ENCODE results near the gene FYN. TPM values are rescaled to one million over a fixed set of nuclear protein-coding genes. Genes with fewer than 3 reads are reported as not detected.

The FYN gene
- total and polyA plus RNA-seq, 4 donors, result 11.2 to 28.3 (median 19.7) TPM

DNA sequence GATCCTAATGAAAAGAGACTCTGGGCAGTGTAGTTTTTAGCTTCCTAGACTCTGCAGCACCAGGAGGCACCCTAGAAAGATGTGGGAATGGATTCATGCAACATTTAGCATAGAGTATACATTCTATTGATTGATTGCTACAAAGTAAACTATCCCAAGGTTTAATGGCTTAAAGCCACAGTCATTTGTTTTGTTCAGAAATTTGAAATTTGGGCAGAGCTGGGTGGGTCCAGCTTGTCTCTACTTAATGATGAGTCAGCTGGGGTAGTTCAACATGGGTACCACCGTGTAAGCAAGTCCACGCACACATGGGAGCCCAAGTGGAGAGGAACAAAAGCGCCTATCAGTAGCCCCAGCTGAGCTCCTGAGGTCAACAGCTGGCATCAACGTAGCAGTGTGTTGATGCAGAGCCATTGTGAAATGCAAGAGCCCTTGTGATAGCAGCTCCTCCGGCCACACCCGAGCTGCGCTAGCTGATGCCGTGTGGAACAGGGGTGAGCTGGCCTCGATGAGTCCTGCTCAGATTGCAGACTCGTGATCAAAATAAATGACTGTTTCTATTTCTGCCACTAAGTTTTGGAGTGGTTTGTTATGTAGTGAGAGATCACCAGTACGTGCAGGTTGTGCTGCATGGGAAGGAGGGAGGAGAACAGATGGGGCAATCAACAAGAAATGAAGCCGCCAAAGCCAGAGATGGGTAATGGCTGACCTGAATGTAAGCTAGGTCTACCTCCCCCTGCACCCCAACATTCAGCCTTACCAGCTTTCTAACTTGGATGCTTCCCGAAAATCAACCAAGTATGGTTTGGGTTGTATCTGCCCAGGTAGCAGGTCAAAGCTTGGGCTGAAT, 221.8 kb downstream of the FYN start (continued):
- TF ChIP-seq, protein P1, sequence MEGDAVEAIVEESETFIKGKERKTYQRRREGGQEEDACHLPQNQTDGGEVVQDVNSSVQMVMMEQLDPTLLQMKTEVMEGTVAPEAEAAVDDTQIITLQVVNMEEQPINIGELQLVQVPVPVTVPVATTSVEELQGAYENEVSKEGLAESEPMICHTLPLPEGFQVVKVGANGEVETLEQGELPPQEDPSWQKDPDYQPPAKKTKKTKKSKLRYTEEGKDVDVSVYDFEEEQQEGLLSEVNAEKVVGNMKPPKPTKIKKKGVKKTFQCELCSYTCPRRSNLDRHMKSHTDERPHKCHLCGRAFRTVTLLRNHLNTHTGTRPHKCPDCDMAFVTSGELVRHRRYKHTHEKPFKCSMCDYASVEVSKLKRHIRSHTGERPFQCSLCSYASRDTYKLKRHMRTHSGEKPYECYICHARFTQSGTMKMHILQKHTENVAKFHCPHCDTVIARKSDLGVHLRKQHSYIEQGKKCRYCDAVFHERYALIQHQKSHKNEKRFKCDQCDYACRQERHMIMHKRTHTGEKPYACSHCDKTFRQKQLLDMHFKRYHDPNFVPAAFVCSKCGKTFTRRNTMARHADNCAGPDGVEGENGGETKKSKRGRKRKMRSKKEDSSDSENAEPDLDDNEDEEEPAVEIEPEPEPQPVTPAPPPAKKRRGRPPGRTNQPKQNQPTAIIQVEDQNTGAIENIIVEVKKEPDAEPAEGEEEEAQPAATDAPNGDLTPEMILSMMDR (IDR thresholded peaks at IDR 0.05; ENCODE audit: low read depth, low read length, missing input control), result no peak
- TF ChIP-seq RXRA (IDR thresholded peaks at IDR 0.05), result no peak
- TF ChIP-seq, protein P2, sequence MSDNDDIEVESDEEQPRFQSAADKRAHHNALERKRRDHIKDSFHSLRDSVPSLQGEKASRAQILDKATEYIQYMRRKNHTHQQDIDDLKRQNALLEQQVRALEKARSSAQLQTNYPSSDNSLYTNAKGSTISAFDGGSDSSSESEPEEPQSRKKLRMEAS (IDR thresholded peaks at IDR 0.05), result no peak

DNA sequence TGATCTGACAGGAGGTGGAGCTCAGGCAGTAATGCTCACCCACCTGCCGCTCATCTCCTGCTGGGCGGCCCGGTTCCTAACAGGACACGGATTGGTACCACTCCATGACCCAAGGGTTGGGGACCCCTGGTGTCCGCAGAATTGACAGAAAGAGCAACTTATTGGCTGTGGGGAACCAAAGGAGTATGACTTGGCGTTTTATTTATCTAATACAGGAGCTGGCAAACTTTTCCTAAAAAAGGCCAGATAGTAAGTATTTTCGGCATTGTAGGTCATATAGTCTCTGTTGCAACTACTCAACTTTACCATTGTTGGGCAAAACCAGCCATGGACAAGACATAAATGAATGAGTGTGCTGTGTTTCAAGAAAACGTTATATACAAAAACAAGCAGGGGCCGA, 223.2 kb downstream of the FYN start:
- Histone ChIP-seq H3K4me1 (ENCODE audit: control insufficient read depth in 4 of 4, insufficient read depth in 4 of 4, low read length in 3 of 4) (peaks cover 0 to 4% (median 2%) of the 10 kb centered on the region in 4 donors), H3K9me3 (ENCODE audit: control insufficient read depth in 4 of 4, low read length in 3 of 4) (no peaks in the 10 kb centered on the region), H3K27ac (ENCODE audit: low read depth in 1 of 2, low read length in 2 of 2) (no peak overlapping the region), H3K4me3 (ENCODE audit: low read depth in 1 of 3, low read length in 3 of 3) (no peak overlapping the region), H3K27me3 (ENCODE audit: control insufficient read depth in 4 of 4, insufficient read depth in 4 of 4, low read length in 3 of 4) (no peaks in the 10 kb centered on the region), H3K9ac (ENCODE audit: low read depth in 1 of 2, low read length in 2 of 2) (no peak overlapping the region), H3K36me3 (ENCODE audit: control insufficient read depth in 4 of 4, insufficient read depth in 3 of 4, low read depth in 1 of 4, low read length in 3 of 4) (no peaks in the 10 kb centered on the region)
- no peak for DNase-seq (ENCODE audit: low spot score)
- TF ChIP-seq, protein P2 (IDR thresholded peaks at IDR 0.05), result no peak
- TF ChIP-seq JUND (IDR thresholded peaks at IDR 0.05) (no peak), FOXA1 (IDR thresholded peaks at IDR 0.05) (no peak), TAF1 (conservative IDR thresholded peaks at IDR 0.05) (no peak), EGR1 (IDR thresholded peaks at IDR 0.05; ENCODE audit: low read depth in 2 of 2) (no peak), FOXA2 (IDR thresholded peaks at IDR 0.05) (no peak), RXRA (IDR thresholded peaks at IDR 0.05) (no peak), RAD21 (IDR thresholded peaks at IDR 0.05) (no peak), HNF4A (conservative IDR thresholded peaks at IDR 0.05) (no peak), YY1 (IDR thresholded peaks at IDR 0.05) (no peak), HNF4G (IDR thresholded peaks at IDR 0.05) (no peak), NR2F2 (IDR thresholded peaks at IDR 0.05) (no peak), SP1 (IDR thresholded peaks at IDR 0.05) (no peak), GABPA (IDR thresholded peaks at IDR 0.05 in 1 of 2, conservative IDR thresholded peaks at IDR 0.05 in 1 of 2) (no peak)
- TF ChIP-seq, protein P3, sequence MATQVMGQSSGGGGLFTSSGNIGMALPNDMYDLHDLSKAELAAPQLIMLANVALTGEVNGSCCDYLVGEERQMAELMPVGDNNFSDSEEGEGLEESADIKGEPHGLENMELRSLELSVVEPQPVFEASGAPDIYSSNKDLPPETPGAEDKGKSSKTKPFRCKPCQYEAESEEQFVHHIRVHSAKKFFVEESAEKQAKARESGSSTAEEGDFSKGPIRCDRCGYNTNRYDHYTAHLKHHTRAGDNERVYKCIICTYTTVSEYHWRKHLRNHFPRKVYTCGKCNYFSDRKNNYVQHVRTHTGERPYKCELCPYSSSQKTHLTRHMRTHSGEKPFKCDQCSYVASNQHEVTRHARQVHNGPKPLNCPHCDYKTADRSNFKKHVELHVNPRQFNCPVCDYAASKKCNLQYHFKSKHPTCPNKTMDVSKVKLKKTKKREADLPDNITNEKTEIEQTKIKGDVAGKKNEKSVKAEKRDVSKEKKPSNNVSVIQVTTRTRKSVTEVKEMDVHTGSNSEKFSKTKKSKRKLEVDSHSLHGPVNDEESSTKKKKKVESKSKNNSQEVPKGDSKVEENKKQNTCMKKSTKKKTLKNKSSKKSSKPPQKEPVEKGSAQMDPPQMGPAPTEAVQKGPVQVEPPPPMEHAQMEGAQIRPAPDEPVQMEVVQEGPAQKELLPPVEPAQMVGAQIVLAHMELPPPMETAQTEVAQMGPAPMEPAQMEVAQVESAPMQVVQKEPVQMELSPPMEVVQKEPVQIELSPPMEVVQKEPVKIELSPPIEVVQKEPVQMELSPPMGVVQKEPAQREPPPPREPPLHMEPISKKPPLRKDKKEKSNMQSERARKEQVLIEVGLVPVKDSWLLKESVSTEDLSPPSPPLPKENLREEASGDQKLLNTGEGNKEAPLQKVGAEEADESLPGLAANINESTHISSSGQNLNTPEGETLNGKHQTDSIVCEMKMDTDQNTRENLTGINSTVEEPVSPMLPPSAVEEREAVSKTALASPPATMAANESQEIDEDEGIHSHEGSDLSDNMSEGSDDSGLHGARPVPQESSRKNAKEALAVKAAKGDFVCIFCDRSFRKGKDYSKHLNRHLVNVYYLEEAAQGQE (IDR thresholded peaks at IDR 0.05), result no peak
- TF ChIP-seq, protein P4, sequence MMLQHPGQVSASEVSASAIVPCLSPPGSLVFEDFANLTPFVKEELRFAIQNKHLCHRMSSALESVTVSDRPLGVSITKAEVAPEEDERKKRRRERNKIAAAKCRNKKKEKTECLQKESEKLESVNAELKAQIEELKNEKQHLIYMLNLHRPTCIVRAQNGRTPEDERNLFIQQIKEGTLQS (IDR thresholded peaks at IDR 0.05), result no peak
- TF ChIP-seq, protein P1 (IDR thresholded peaks at IDR 0.05; ENCODE audit: low read depth, low read length, missing input control), result no peak
- TF ChIP-seq, protein P5, sequence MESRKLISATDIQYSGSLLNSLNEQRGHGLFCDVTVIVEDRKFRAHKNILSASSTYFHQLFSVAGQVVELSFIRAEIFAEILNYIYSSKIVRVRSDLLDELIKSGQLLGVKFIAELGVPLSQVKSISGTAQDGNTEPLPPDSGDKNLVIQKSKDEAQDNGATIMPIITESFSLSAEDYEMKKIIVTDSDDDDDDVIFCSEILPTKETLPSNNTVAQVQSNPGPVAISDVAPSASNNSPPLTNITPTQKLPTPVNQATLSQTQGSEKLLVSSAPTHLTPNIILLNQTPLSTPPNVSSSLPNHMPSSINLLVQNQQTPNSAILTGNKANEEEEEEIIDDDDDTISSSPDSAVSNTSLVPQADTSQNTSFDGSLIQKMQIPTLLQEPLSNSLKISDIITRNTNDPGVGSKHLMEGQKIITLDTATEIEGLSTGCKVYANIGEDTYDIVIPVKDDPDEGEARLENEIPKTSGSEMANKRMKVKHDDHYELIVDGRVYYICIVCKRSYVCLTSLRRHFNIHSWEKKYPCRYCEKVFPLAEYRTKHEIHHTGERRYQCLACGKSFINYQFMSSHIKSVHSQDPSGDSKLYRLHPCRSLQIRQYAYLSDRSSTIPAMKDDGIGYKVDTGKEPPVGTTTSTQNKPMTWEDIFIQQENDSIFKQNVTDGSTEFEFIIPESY (IDR thresholded peaks at IDR 0.05), result no peak
- 86% methylated on average over 9 of the region's 9 CpGs for WGBS
